ENCODE results near the gene MBTPS1. TPM values are rescaled to one million over a fixed set of nuclear protein-coding genes. Genes with fewer than 3 reads are reported as not detected.

Gene MBTPS1
- total RNA-seq, 3 donors from 2014 or later (not counting 1 experiment from before 2014, with no cell fraction given): 85.2 to 124 (median 113) TPM

- no peaks in the 10 kb centered on the region for H3K9me3 Mint-ChIP-seq
- no peak for ATAC-seq
- intact Hi-C loops (cut with micrococcal nuclease): no loop called here
- no peaks in the 10 kb centered on the region for H3K36me3 Mint-ChIP-seq
- H3K4me1 Mint-ChIP-seq: peaks cover 2 to 3% of the 10 kb centered on the region in 2 donors
- H3K4me3 Mint-ChIP-seq: no peak overlapping the region
- DNase-seq: no peak
- H3K9me3 ChIP-seq (ENCODE audit: control insufficient read depth, insufficient read depth, low read length): peaks cover 3% of the 10 kb centered on the region
- WGBS (ENCODE audit: insufficient coverage): 88% methylated on average over 6 of the region's 6 CpGs
- no peaks in the 10 kb centered on the region for H3K27me3 Mint-ChIP-seq (ENCODE audit: low read depth in 2 of 2)
- no peaks in the 10 kb centered on the region for H3K36me3 ChIP-seq (ENCODE audit: control insufficient read depth, insufficient read depth, low read length)
- H3K27ac Mint-ChIP-seq: no peak overlapping the region
- no peaks in the 10 kb centered on the region for H3K27me3 ChIP-seq (ENCODE audit: control insufficient read depth, insufficient read depth, low read length)
- H3K4me1 ChIP-seq (ENCODE audit: control insufficient read depth, insufficient read depth, low read length): peaks cover 6% of the 10 kb centered on the region
- no peak overlapping the region for H3K27ac ChIP-seq (ENCODE audit: low read length)
- no peak for TF ChIP-seq CTCF (IDR thresholded peaks at IDR 0.05)
- no peak overlapping the region for H3K4me3 ChIP-seq (ENCODE audit: low read length)
Observed at GRCh38 chr16:84009282-84009681, 107.5 kb downstream of the MBTPS1 start.

- DNase-seq (no peak), ATAC-seq (no peak)
- WGBS (ENCODE audit: insufficient coverage): 67% methylated on average over 5 of the region's 8 CpGs
- Mint-ChIP-seq H3K36me3 (no peaks in the 10 kb centered on the region), H3K27me3 (ENCODE audit: low read depth in 2 of 2) (no peaks in the 10 kb centered on the region), H3K4me3 (no peak overlapping the region), H3K4me1 (no peaks in the 10 kb centered on the region), H3K27ac (no peak overlapping the region), H3K9me3 (no peaks in the 10 kb centered on the region)
- no peaks in the 10 kb centered on the region for H3K4me1 ChIP-seq (ENCODE audit: control insufficient read depth, insufficient read depth, low read length)
- no peak for TF ChIP-seq CTCF (IDR thresholded peaks at IDR 0.05)
- intact Hi-C loops (cut with micrococcal nuclease): no loop called here
- H3K27ac ChIP-seq (ENCODE audit: low read length): no peak overlapping the region
- H3K4me3 ChIP-seq (ENCODE audit: low read length): no peak overlapping the region
- H3K27me3 ChIP-seq (ENCODE audit: control insufficient read depth, insufficient read depth, low read length): no peaks in the 10 kb centered on the region
- no peaks in the 10 kb centered on the region for H3K36me3 ChIP-seq (ENCODE audit: control insufficient read depth, insufficient read depth, low read length)
- no peaks in the 10 kb centered on the region for H3K9me3 ChIP-seq (ENCODE audit: control insufficient read depth, insufficient read depth, low read length)
Observed at GRCh38 chr16:84007965-84008364, 108.8 kb downstream of the MBTPS1 start.

- H3K9me3 ChIP-seq (ENCODE audit: control insufficient read depth, insufficient read depth, low read length): no peaks in the 10 kb centered on the region
- DNase-seq (no peak), ATAC-seq (no peak)
- no peaks in the 10 kb centered on the region for H3K4me1 Mint-ChIP-seq
- no peaks in the 10 kb centered on the region for H3K27me3 Mint-ChIP-seq (ENCODE audit: low read depth in 2 of 2)
- H3K4me3 ChIP-seq (ENCODE audit: low read length): no peak overlapping the region
- no peaks in the 10 kb centered on the region for H3K36me3 ChIP-seq (ENCODE audit: control insufficient read depth, insufficient read depth, low read length)
- no peaks in the 10 kb centered on the region for H3K36me3 Mint-ChIP-seq
- no peaks in the 10 kb centered on the region for H3K9me3 Mint-ChIP-seq
- no peak overlapping the region for H3K27ac Mint-ChIP-seq
- no peak overlapping the region for H3K27ac ChIP-seq (ENCODE audit: low read length)
- no peak for TF ChIP-seq CTCF (IDR thresholded peaks at IDR 0.05)
- H3K4me1 ChIP-seq (ENCODE audit: control insufficient read depth, insufficient read depth, low read length): no peaks in the 10 kb centered on the region
- H3K27me3 ChIP-seq (ENCODE audit: control insufficient read depth, insufficient read depth, low read length): no peaks in the 10 kb centered on the region
- H3K4me3 Mint-ChIP-seq: no peak overlapping the region
- 81% methylated on average over 4 of the region's 4 CpGs for WGBS (ENCODE audit: insufficient coverage)
- intact Hi-C loops (cut with micrococcal nuclease): no loop called here
Observed at GRCh38 chr16:84007520-84007919, 109.2 kb downstream of the MBTPS1 start.

GRCh38 chr16:84005391-84005790 is 111.4 kb downstream of the MBTPS1 start:
- no peak overlapping the region for H3K4me3 ChIP-seq (ENCODE audit: low read length)
- no peaks in the 10 kb centered on the region for H3K27me3 ChIP-seq (ENCODE audit: control insufficient read depth, insufficient read depth, low read length)
- no peaks in the 10 kb centered on the region for H3K9me3 Mint-ChIP-seq
- no peak overlapping the region for H3K4me3 Mint-ChIP-seq
- H3K36me3 Mint-ChIP-seq: no peaks in the 10 kb centered on the region
- no peak overlapping the region for H3K27ac ChIP-seq (ENCODE audit: low read length)
- WGBS (ENCODE audit: insufficient coverage): 69% methylated on average over 5 of the region's 5 CpGs
- no peak overlapping the region for H3K27ac Mint-ChIP-seq
- ATAC-seq (no peak), DNase-seq (no peak)
- intact Hi-C loops (cut with micrococcal nuclease): no loop called here
- no peaks in the 10 kb centered on the region for H3K4me1 ChIP-seq (ENCODE audit: control insufficient read depth, insufficient read depth, low read length)
- H3K36me3 ChIP-seq (ENCODE audit: control insufficient read depth, insufficient read depth, low read length): no peaks in the 10 kb centered on the region
- TF ChIP-seq CTCF (IDR thresholded peaks at IDR 0.05): no peak
- H3K9me3 ChIP-seq (ENCODE audit: control insufficient read depth, insufficient read depth, low read length): no peaks in the 10 kb centered on the region
- no peaks in the 10 kb centered on the region for H3K4me1 Mint-ChIP-seq
- peaks cover 0 to 2% of the 10 kb centered on the region in 2 donors for H3K27me3 Mint-ChIP-seq (ENCODE audit: low read depth in 2 of 2)

Data from natural killer cell (primary cell).